Raji (cell line): Measurements from ENCODE around the gene NCOA5.

Experiments used
- POLR2A ChIP-seq: IDR thresholded peaks from 2 replicates; pipeline ENCODE4 v1.6.1; 2011; ENCODE audit warnings: low read depth, low read length, control low read depth; ENCODE audit not compliant: insufficient read depth

Gene NCOA5

GRCh38 chr20:46089417-46090388 lies at the start of gene NCOA5:
Gene NCOA5, minus strand, starts transcription at chr20:46089962. Its CDS starts 10,538 bp downstream, at chr20:46079424.
- TF ChIP-seq POLR2A = peak; percentile 83

DNA sequence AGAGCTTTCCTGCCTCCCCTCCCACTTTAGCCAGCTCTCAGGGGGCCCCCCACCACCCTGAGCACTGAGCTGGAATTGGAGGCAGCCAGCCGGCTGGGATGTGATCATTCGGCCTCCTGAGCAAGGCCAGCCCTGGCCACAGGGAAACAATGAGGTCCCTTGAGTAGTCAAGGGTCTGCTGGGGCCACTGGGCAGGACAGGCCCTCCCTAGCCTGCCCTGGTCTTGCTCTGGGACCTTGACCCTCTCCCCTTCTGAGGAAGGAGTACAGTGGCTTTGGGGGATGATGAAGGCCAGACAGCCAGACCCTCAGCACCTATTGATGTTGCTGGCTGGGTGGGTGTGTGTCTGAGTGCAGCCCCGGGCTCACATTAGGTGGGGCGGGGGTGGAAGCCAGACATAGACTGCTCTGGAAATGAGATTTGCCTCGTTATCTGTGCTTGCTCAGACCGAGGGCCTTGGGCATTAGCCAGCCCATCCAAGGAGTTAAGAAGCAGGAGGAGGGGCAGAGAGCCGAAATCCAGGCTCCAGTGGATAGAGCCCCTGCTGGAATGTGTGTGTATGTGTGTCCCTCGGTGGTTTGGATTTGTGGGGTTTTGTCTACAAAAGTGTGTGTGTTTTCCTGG lies 49.6 kb upstream of the NCOA5 start:
- no peak for TF ChIP-seq POLR2A

GRCh38 chr20:46137816-46138215 lies 48.1 kb upstream of the NCOA5 start:
- TF ChIP-seq POLR2A = no peak

DNA sequence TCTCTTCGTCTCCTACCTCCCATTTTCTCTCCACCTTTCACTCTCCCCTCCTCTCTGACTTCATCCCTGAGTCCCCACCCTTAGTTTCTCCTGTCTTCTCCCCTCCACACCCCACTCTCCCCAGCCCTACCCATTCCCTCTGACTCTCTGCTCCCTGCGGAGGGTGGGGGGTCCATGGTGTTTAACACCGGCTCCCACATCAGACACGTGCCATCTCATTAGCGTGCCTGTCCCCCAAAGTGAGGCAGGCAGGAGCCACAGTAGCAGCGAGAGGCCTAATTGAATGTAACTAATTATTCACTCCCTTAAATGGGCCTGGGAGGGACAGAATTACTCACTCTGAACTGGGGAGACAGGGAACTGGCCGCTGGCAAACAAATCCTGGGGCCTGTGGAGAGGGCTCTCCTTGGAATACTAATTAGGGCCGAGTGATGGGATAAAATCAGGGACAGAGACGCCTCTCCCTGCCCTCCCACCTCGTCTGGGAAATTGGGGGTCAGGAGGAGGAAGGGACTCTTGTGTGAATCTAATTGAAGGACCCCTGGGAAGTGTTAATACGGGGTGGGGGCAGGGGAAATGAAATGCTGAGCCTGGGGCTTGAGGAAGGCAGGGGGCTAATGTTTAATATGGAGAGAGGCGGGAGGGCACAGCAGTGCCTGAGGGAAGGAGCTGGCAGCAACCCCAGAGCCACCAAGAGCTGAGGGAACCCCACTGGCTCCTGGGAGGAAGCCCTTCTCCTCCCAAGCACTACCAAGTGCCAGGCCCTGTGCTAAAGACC lies 46.3 kb upstream of the NCOA5 start:
- TF ChIP-seq POLR2A = no peak

DNA sequence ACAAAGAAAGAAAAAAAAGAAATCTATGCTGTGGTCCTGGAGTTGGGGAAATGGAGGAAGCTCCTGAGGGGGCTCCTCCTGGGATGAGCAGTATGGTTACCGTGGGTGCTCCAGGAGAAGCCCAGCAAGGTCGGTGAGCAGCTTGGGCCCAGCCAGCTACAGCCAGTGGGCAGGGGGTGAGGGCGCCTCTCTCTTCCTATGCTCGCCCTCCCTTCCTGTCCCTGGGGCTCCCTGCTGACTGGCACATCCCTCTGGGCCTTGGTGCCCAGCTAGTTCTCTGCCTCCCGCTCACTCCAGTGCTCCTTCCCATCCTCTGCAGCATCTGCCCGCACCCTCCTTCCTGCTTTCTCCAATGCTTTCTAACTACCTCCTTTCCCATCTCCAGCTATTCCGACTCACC lies 45.0 kb upstream of the NCOA5 start:
- no peak for TF ChIP-seq POLR2A

GRCh38 chr20:46133886-46134654 lies 44.3 kb upstream of the NCOA5 start:
- no peak for TF ChIP-seq POLR2A

DNA sequence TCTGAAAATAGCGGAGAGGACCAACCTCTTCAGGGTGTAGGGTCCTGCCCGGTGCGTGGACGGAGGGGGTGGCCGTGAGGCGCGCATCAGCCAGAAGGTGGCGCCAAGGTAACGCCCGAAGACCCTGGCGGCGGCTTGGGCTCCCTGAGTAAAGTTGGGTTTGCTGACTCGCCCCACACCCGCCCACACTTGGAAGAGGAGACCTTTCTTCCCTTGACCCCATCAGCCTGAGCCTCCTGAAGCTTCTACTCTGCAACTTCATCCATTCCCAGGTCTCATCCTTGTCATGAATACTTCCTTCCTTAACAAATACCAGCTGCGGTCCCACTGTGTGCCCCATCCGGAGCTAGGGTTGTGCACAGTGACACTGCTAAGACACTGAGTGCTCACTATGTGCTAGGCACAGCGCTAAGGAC lies 43.0 kb upstream of the NCOA5 start:
- TF ChIP-seq POLR2A = no peak

- TF ChIP-seq POLR2A = no peak
Measured at GRCh38 chr20:46131396-46131795, 41.6 kb upstream of the NCOA5 start.

- TF ChIP-seq POLR2A = no peak
Measured at GRCh38 chr20:46130534-46130933, 40.8 kb upstream of the NCOA5 start.

- TF ChIP-seq POLR2A = no peak
Measured at GRCh38 chr20:46129955-46130481, 40.3 kb upstream of the NCOA5 start.

GRCh38 chr20:46128310-46129151 lies 38.8 kb upstream of the NCOA5 start:
- no peak for TF ChIP-seq POLR2A

- no peak for TF ChIP-seq POLR2A
Measured at GRCh38 chr20:46127396-46128010, 37.7 kb upstream of the NCOA5 start.

GRCh38 chr20:46126440-46127056 lies 36.8 kb upstream of the NCOA5 start:
- TF ChIP-seq POLR2A = no peak
